Muscle of leg (tissue), 11 donors: ENCODE data around the gene FBXO30. TPM values are rescaled to one million over a fixed set of nuclear protein-coding genes. Genes with fewer than 3 reads are reported as not detected.

Experiments used
- DNase-seq: peaks from one replicate; pipeline ENCODE4 v3.0.0; 2013
- H3K27ac ChIP-seq: one replicate; pipeline ENCODE4 v1.5.1; 2013; ENCODE audit warnings: mild to moderate bottlenecking, low read length, control low read depth
- H3K27me3 ChIP-seq: one replicate; pipeline ENCODE4 v1.6.1; 2013; ENCODE audit warnings: low read length; ENCODE audit not compliant: control insufficient read depth, insufficient read depth
- H3K36me3 ChIP-seq: one replicate; pipeline ENCODE4 v1.6.1; 2013; ENCODE audit warnings: low read length; ENCODE audit not compliant: control insufficient read depth, insufficient read depth
- H3K4me1 ChIP-seq: one replicate; pipeline ENCODE4 v1.6.1; 2013; ENCODE audit warnings: low read length; ENCODE audit not compliant: control insufficient read depth, insufficient read depth
- H3K4me3 ChIP-seq: one replicate; pipeline ENCODE4 v1.5.1; 2013; ENCODE audit warnings: low read length, control low read depth
- H3K9me3 ChIP-seq: replicated peaks from 2 replicates; pipeline ENCODE4 v1.6.1; 2013; ENCODE audit warnings: low read depth, low read length; ENCODE audit not compliant: control insufficient read depth
- WGBS: methylation state at CpG from one replicate; pipeline ENCODE4 v1.1.5; 2013; ENCODE audit warnings: missing lambda C conversion rate; ENCODE audit not compliant: insufficient coverage; 5-methylcytosine and 5-hydroxymethylcytosine counted together
- polyA plus RNA-seq, 8 donors: library from polyadenylated mRNA; unstranded; fragments of 120-200 nt; gene quantifications; one replicate each; pipeline versions ENCODE4 v1.2.1 to v1.2.3, GENCODE V29; 2013; ENCODE audit warnings: inconsistent platforms in 1 of 8, low replicate concordance in 1 of 8; ENCODE audit not compliant: insufficient read length in 8 of 8, insufficient read depth in 1 of 8
- total RNA-seq: library from RNA; stranded (reverse); fragments of 120-200 nt; gene quantifications from one replicate; pipeline ENCODE4 v1.2.4, GENCODE V29; 2013

FBXO30 gene
- total and polyA plus RNA-seq, 9 donors, result 7.2 to 12.4 (median 10.1) TPM

- H3K4me3 ChIP-seq, result no peak overlapping the region
- WGBS, result no CpG with 5 or more reads among the region's 3 CpGs
- H3K9me3 ChIP-seq, result no peaks in the 10 kb centered on the region
- no peaks in the 10 kb centered on the region for H3K36me3 ChIP-seq
- DNase-seq, result no peak
- H3K4me1 ChIP-seq, result no peaks in the 10 kb centered on the region
- H3K27ac ChIP-seq, result no peak overlapping the region
- no peaks in the 10 kb centered on the region for H3K27me3 ChIP-seq
Measured at GRCh38 chr6:145842693-145843546, 28.3 kb upstream of the FBXO30 start.

GRCh38 chr6:145841668-145842067, 27.1 kb upstream of the FBXO30 start:
- no peak for DNase-seq
- H3K4me1 ChIP-seq, result no peaks in the 10 kb centered on the region
- no peaks in the 10 kb centered on the region for H3K9me3 ChIP-seq
- H3K36me3 ChIP-seq, result no peaks in the 10 kb centered on the region
- no peak overlapping the region for H3K27ac ChIP-seq
- no peaks in the 10 kb centered on the region for H3K27me3 ChIP-seq
- WGBS, result 81% methylated on average over 2 of the region's 2 CpGs
- no peak overlapping the region for H3K4me3 ChIP-seq

- H3K4me1 ChIP-seq, result no peaks in the 10 kb centered on the region
- no peak for DNase-seq
- H3K36me3 ChIP-seq, result no peaks in the 10 kb centered on the region
- H3K4me3 ChIP-seq, result no peak overlapping the region
- H3K27ac ChIP-seq, result no peak overlapping the region
- no peaks in the 10 kb centered on the region for H3K9me3 ChIP-seq
- H3K27me3 ChIP-seq, result no peaks in the 10 kb centered on the region
Measured at GRCh38 chr6:145839653-145840052, 25.1 kb upstream of the FBXO30 start.

GRCh38 chr6:145838305-145838704, 23.7 kb upstream of the FBXO30 start:
- Histone ChIP-seq H3K27ac (no peak overlapping the region), H3K9me3 (no peaks in the 10 kb centered on the region), H3K36me3 (no peaks in the 10 kb centered on the region), H3K4me3 (no peak overlapping the region), H3K4me1 (no peaks in the 10 kb centered on the region), H3K27me3 (no peaks in the 10 kb centered on the region)
- no peak for DNase-seq
- no CpG with 5 or more reads among the region's 1 CpG for WGBS

GRCh38 chr6:145836772-145837171, 22.2 kb upstream of the FBXO30 start:
- H3K4me3 ChIP-seq, result no peak overlapping the region
- H3K4me1 ChIP-seq, result no peaks in the 10 kb centered on the region
- DNase-seq, result no peak
- H3K36me3 ChIP-seq, result no peaks in the 10 kb centered on the region
- no peaks in the 10 kb centered on the region for H3K27me3 ChIP-seq
- no peak overlapping the region for H3K27ac ChIP-seq
- no peaks in the 10 kb centered on the region for H3K9me3 ChIP-seq
- no CpG with 5 or more reads among the region's 1 CpG for WGBS

GRCh38 chr6:145836170-145836569, 21.6 kb upstream of the FBXO30 start:
- Histone ChIP-seq H3K27me3 (no peaks in the 10 kb centered on the region), H3K36me3 (no peaks in the 10 kb centered on the region), H3K27ac (no peak overlapping the region), H3K4me1 (no peaks in the 10 kb centered on the region), H3K4me3 (no peak overlapping the region), H3K9me3 (no peaks in the 10 kb centered on the region)
- no peak for DNase-seq
- WGBS, result 20% methylated on average over 1 of the region's 2 CpGs

- Histone ChIP-seq H3K27me3 (no peaks in the 10 kb centered on the region), H3K36me3 (no peaks in the 10 kb centered on the region), H3K27ac (no peak overlapping the region), H3K4me1 (no peaks in the 10 kb centered on the region), H3K4me3 (no peak overlapping the region), H3K9me3 (no peaks in the 10 kb centered on the region)
- no peak for DNase-seq
Measured at GRCh38 chr6:145830612-145831011, 16.0 kb upstream of the FBXO30 start.

- Histone ChIP-seq H3K4me3 (no peak overlapping the region), H3K4me1 (no peaks in the 10 kb centered on the region), H3K36me3 (no peaks in the 10 kb centered on the region), H3K27ac (no peak overlapping the region), H3K27me3 (no peaks in the 10 kb centered on the region), H3K9me3 (no peaks in the 10 kb centered on the region)
- DNase-seq, result no peak
- WGBS, result no CpG with 5 or more reads among the region's 2 CpGs
Measured at GRCh38 chr6:145829950-145830349, 15.4 kb upstream of the FBXO30 start.

- DNase-seq, result no peak
- H3K27ac ChIP-seq, result no peak overlapping the region
- WGBS, result 67% methylated on average over 1 of the region's 2 CpGs
Measured at GRCh38 chr6:145829102-145829501, 14.5 kb upstream of the FBXO30 start.

GRCh38 chr6:145824344-145824743, 9.7 kb upstream of the FBXO30 start:
- Histone ChIP-seq H3K27ac (no peak overlapping the region), H3K4me1 (no peaks in the 10 kb centered on the region), H3K4me3 (no peak overlapping the region), H3K9me3 (no peaks in the 10 kb centered on the region), H3K27me3 (no peaks in the 10 kb centered on the region), H3K36me3 (no peaks in the 10 kb centered on the region)
- 94% methylated on average over 2 of the region's 3 CpGs for WGBS
- DNase-seq, result no peak

More at GRCh38 chr6:145829102-145829501, 14.5 kb upstream of the FBXO30 start:
- Histone ChIP-seq H3K4me3 (no peak overlapping the region), H3K36me3 (no peaks in the 10 kb centered on the region), H3K27me3 (no peaks in the 10 kb centered on the region), H3K4me1 (no peaks in the 10 kb centered on the region), H3K9me3 (no peaks in the 10 kb centered on the region)
